ENCODE data around the gene IMMP2L.

GRCh38 chr7:111290419-111290818 lies 271.9 kb downstream of the IMMP2L start:
- no peak for TF ChIP-seq CTCF (conservative IDR thresholded peaks at IDR 0.05; ENCODE audit: low read depth, low read length)
- no peak for TF ChIP-seq EZH2 (IDR thresholded peaks at IDR 0.05; ENCODE audit: low read length, unreplicated experiment)
